DND-41 (cell line): ENCODE data around the gene L3MBTL4.

ENCODE experiments used
- ATAC-seq: fragments of 200-7000 bp; cut with Tn5 transposase; 3 replicates; pipeline ENCODE4 v1.9.1; 2021; ENCODE audit warnings: low read depth; ENCODE audit not compliant: insufficient read depth
- DNase-seq: peaks from one replicate; pipeline ENCODE4 v3.0.0-alpha.2; 2020
- H2AFZ ChIP-seq: 2 replicates; pipeline ENCODE4 v1.6.0; 2012; ENCODE audit warnings: low read depth, low read length
- H3K27ac ChIP-seq: 2 replicates; pipeline ENCODE4 v1.5.1; 2012; ENCODE audit warnings: low read length, inconsistent platforms
- H3K27me3 ChIP-seq: fragments of 200-600 bp; sonication (generic); 2 replicates; pipeline ENCODE4 v1.6.0; 2012; ENCODE audit warnings: low read length, mild to moderate bottlenecking, inconsistent platforms; ENCODE audit not compliant: insufficient read depth, poor library complexity
- H3K36me3 ChIP-seq: 2 replicates; pipeline ENCODE4 v1.5.1; 2012; ENCODE audit warnings: low read length, inconsistent platforms; ENCODE audit not compliant: insufficient read depth
- H3K4me1 ChIP-seq: 2 replicates; pipeline ENCODE4 v1.5.1; 2012; ENCODE audit warnings: mild to moderate bottlenecking, low read length; ENCODE audit not compliant: insufficient read depth
- H3K4me2 ChIP-seq: 2 replicates; pipeline ENCODE4 v1.6.0; 2012; ENCODE audit warnings: mild to moderate bottlenecking, moderate library complexity, low read length, inconsistent platforms; ENCODE audit not compliant: insufficient read depth
- H3K4me3 ChIP-seq, 2 experiments: fragments of 200-600 bp in 1 of 2; shearing (Covaris generic) in 1 of 2; 2 replicates each; pipeline ENCODE4 v1.5.1; 2012 to 2016; ENCODE audit warnings: inconsistent platforms in 2 of 2, low read length in 2 of 2, mild to moderate bottlenecking in 2 of 2, low read depth in 1 of 2, moderate library complexity in 1 of 2
- H3K79me2 ChIP-seq: 2 replicates; pipeline ENCODE4 v1.6.0; 2012; ENCODE audit warnings: low read length, inconsistent platforms; ENCODE audit not compliant: insufficient read depth
- H3K9ac ChIP-seq: 2 replicates; pipeline ENCODE4 v1.6.0; 2012; ENCODE audit warnings: low read depth, mild to moderate bottlenecking, inconsistent platforms, low read length, moderate library complexity
- H3K9me3 ChIP-seq: 2 replicates; pipeline ENCODE4 v1.5.1; 2012; ENCODE audit warnings: low read length, moderate library complexity, mild to moderate bottlenecking, inconsistent platforms; ENCODE audit not compliant: insufficient read depth, severe bottlenecking
- H4K20me1 ChIP-seq: 2 replicates; pipeline ENCODE4 v1.6.0; 2012; ENCODE audit warnings: low read length; ENCODE audit not compliant: insufficient read depth
- EZH2 ChIP-seq: IDR thresholded peaks from 3 replicates; pipeline ENCODE4 v1.6.1; 2012; ENCODE audit warnings: borderline replicate concordance, low read depth, mild to moderate bottlenecking, moderate library complexity, low read length, inconsistent platforms; ENCODE audit not compliant: severe bottlenecking
- TF ChIP-seq, protein P1 (sequence below): IDR thresholded peaks from 2 replicates; pipeline ENCODE4 v1.5.1; 2012; ENCODE audit warnings: borderline replicate concordance, low read length, moderate library complexity, mild to moderate bottlenecking; ENCODE audit not compliant: poor library complexity, severe bottlenecking; ENCODE audit errors: extremely low read depth

L3MBTL4 gene

DNA sequence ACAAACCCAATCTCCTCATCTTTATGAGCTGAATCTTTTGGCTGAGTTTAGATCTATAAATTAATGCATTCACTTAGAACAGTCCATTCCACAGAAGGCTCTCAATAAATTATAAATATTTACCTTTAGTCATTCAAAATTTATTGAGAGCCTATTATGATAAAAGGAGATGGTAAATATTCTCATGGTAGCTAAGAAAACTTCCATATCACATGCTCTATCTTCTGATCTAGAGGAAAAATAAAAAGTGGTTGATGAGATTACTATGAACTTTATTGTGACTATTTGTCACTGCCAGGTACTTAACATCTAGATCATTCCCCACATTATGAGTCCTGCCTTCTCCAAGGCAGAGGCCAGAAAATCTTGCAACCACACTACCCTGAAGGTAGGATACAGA is 62.4 kb downstream of the L3MBTL4 start:
- no peaks in the 10 kb centered on the region for H3K36me3 ChIP-seq
- no peak overlapping the region for H3K27ac ChIP-seq
- H3K4me2 ChIP-seq = no peak overlapping the region
- H3K4me3 ChIP-seq = no peak overlapping the region
- H3K9me3 ChIP-seq = no peaks in the 10 kb centered on the region
- no peak overlapping the region for H3K9ac ChIP-seq
- TF ChIP-seq, protein P1, sequence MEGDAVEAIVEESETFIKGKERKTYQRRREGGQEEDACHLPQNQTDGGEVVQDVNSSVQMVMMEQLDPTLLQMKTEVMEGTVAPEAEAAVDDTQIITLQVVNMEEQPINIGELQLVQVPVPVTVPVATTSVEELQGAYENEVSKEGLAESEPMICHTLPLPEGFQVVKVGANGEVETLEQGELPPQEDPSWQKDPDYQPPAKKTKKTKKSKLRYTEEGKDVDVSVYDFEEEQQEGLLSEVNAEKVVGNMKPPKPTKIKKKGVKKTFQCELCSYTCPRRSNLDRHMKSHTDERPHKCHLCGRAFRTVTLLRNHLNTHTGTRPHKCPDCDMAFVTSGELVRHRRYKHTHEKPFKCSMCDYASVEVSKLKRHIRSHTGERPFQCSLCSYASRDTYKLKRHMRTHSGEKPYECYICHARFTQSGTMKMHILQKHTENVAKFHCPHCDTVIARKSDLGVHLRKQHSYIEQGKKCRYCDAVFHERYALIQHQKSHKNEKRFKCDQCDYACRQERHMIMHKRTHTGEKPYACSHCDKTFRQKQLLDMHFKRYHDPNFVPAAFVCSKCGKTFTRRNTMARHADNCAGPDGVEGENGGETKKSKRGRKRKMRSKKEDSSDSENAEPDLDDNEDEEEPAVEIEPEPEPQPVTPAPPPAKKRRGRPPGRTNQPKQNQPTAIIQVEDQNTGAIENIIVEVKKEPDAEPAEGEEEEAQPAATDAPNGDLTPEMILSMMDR = no peak
- no peaks in the 10 kb centered on the region for H4K20me1 ChIP-seq
- no peaks in the 10 kb centered on the region for H3K4me1 ChIP-seq
- no peak for DNase-seq
- no peak for ATAC-seq
- no peaks in the 10 kb centered on the region for H3K79me2 ChIP-seq
- no peak overlapping the region for H2AFZ ChIP-seq
- no peaks in the 10 kb centered on the region for H3K27me3 ChIP-seq

DNA sequence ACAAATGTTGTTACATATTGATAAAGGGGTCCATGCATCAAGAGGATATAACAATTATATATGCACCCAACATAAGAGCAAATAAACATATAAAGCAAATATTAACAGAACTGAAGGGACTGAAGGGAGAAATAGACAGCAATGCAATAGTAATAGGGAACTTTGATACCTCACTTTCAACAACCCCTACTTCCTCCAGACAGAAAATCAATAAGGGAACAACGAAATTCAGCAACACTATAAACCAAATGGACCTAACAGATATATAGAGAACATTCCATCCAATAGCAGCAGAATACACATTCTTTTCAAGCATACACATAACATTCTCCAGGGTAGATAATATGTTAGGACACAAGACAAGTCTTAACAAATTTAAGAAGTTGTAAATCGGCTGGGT is 71.7 kb downstream of the L3MBTL4 start:
- Histone ChIP-seq H2AFZ (no peak overlapping the region), H3K4me3 (no peak overlapping the region), H3K27me3 (no peaks in the 10 kb centered on the region), H3K79me2 (no peaks in the 10 kb centered on the region), H3K4me2 (no peak overlapping the region), H3K36me3 (no peaks in the 10 kb centered on the region), H3K4me1 (no peaks in the 10 kb centered on the region), H3K9ac (no peak overlapping the region), H4K20me1 (no peaks in the 10 kb centered on the region), H3K9me3 (peaks cover 2% of the 10 kb centered on the region), H3K27ac (no peak overlapping the region)
- DNase-seq = no peak
- no peak for ATAC-seq
- TF ChIP-seq EZH2 = no peak
- TF ChIP-seq, protein P1 = no peak

DNA sequence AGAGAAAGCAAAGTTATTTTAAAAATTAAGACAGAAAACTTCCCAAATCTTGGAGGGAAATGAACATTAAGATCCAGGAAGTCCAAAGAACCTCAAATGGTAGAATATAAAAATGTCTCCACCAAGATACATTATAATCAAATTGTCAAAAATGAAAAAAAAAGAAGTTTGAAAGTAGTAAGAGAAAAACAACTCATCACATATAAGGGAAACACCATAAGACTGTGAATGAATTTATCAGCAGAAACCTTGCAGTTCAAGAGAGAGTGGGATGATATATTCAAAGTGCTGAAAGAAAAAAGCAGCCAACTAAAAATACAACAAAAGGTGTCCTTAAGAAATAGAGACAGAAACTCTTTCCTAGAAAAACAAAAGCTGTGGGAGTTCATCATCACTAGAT is 73.0 kb downstream of the L3MBTL4 start:
- TF ChIP-seq, protein P1 = no peak
- no peak for TF ChIP-seq EZH2
- H3K4me1 ChIP-seq = no peaks in the 10 kb centered on the region
- no peak overlapping the region for H3K4me2 ChIP-seq
- no peaks in the 10 kb centered on the region for H4K20me1 ChIP-seq
- no peak overlapping the region for H2AFZ ChIP-seq
- H3K27me3 ChIP-seq = no peaks in the 10 kb centered on the region
- no peak overlapping the region for H3K9ac ChIP-seq
- no peaks in the 10 kb centered on the region for H3K36me3 ChIP-seq
- no peak overlapping the region for H3K27ac ChIP-seq
- peaks cover 2% of the 10 kb centered on the region for H3K9me3 ChIP-seq
- ATAC-seq = no peak
- no peaks in the 10 kb centered on the region for H3K79me2 ChIP-seq
- H3K4me3 ChIP-seq = no peak overlapping the region
- DNase-seq = no peak

DNA sequence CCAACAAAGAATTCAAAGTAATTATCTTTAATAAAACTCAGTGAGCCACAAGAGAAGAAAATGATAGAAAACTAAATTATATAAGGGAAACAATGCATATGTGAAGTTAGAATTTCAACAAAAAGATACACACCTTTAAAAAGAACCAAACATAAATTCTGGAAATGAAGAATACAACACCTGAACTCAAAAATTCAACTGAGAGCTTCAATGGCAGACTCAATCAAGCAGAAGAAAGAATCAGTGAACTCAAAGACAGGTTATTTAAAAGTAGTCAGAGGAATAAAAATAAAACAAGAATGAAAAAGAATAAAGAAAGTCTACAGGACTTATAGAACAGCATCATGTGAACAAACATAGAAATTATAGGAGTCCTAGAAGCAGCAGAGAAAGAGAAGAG is 73.4 kb downstream of the L3MBTL4 start:
- DNase-seq (no peak), ATAC-seq (no peak)
- no peak overlapping the region for H3K4me2 ChIP-seq
- no peak overlapping the region for H3K4me3 ChIP-seq
- H3K9me3 ChIP-seq = peaks cover 2% of the 10 kb centered on the region
- H3K9ac ChIP-seq = no peak overlapping the region
- no peak overlapping the region for H3K27ac ChIP-seq
- H4K20me1 ChIP-seq = no peaks in the 10 kb centered on the region
- no peaks in the 10 kb centered on the region for H3K4me1 ChIP-seq
- H3K36me3 ChIP-seq = no peaks in the 10 kb centered on the region
- no peak for TF ChIP-seq EZH2
- TF ChIP-seq, protein P1 = no peak
- no peak overlapping the region for H2AFZ ChIP-seq
- no peaks in the 10 kb centered on the region for H3K27me3 ChIP-seq
- no peaks in the 10 kb centered on the region for H3K79me2 ChIP-seq
